ENCODE measurements around the gene SVOP.
"Not testable (repeated sequence)": the region's sequence is repeated elsewhere in the genome, so short reads cannot be mapped to it uniquely, and the experiment has no call there.

The SVOP gene

DNA sequence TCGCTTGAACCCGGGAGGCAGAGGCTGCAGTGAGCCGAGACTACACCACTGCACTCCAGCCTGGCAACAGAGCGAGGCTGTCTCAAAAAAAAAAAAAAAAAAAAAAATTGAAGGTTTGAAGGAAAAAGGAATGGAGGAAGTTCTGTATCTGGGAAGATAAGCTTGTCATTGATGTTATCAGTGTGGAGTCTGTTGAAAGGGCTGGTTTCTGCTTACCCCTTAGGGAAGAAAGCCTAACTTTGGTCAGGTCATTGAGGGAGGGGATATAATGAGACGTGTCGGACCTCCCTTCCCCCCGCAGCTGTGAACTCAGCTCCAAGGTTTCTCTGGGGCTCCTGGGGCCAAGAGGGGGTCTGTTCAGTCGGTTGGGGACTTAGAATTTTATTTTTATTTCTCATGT lies 124.5 kb downstream of the SVOP start:
- no peak for DNase-seq (ENCODE audit: insufficient read length, low spot score)

DNA sequence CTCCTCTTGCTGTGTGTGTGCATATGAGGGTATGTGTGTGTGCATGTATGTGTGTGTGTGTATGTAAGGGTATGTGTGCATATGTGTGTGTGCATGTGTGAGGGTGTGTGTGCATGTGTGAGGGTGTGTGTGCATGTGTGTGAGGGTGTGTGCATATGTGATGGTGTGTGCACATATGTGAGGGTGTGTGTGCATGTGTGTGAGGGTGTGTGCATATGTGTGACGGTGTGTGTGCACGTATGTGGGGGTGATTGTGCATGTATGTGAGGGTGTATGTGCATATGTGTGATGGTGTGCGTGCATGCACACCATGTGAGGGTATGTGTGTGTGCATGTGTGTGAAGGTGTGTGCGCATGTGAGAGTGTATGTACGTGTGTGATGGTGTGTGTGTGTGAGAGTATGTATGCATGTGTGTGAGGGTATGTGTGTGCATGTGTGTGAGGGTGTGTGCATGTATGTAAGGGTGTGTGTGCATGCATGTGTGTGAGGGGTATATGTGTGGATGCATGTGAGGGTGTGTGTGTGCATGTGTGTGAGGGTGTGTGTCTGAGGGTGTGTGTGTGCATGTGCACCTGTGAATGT lies 125.6 kb downstream of the SVOP start:
- FAIRE-seq (peak; percentile 99), DNase-seq (ENCODE audit: insufficient read length, low spot score) (no peak)

More for the DNA sequence above, 124.5 kb downstream of the SVOP start:
- FAIRE-seq = no peak

DNA sequence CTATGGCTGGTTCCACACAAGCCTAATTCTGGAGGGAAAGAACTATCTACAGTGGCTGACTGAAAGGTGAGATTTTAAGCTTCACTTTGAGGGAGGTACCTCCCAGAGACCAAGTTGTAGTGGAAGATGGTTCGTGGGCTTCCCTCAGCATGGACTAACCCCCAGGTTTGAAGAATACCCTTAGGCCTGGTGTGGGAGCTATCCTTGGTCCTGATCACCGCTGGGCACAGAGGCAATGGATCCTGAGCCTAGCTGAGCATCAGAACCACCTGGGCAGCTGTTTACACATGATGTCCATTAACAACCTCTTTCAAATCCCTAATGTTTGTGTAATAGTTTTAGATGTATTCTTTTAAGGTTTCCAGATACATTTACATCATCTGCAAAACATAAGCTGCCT lies 130.7 kb downstream of the SVOP start:
- no peak for DNase-seq (ENCODE audit: insufficient read length, low spot score)
- no peak for FAIRE-seq

DNA sequence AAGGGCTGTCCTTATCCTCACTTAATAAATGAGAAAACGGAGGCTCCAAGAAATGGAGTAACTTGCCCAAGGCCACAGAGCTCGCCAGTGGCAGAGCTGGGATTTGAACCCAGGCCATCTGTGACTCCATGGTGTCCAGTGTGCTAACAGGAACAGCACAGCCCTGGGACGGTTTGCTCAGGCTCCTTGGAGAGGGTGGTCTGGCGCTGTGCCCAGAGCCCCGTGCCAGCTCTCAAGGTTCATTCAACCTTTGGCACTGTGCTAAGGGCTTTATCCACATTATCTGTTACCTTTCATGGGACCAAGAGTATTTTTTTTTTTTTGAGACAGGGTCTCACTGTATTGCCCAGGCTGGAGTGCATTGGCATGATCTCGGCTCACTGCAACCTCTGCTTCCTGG lies 132.8 kb downstream of the SVOP start:
- DNase-seq (ENCODE audit: insufficient read length, low spot score) (no peak), FAIRE-seq (no peak)

DNA sequence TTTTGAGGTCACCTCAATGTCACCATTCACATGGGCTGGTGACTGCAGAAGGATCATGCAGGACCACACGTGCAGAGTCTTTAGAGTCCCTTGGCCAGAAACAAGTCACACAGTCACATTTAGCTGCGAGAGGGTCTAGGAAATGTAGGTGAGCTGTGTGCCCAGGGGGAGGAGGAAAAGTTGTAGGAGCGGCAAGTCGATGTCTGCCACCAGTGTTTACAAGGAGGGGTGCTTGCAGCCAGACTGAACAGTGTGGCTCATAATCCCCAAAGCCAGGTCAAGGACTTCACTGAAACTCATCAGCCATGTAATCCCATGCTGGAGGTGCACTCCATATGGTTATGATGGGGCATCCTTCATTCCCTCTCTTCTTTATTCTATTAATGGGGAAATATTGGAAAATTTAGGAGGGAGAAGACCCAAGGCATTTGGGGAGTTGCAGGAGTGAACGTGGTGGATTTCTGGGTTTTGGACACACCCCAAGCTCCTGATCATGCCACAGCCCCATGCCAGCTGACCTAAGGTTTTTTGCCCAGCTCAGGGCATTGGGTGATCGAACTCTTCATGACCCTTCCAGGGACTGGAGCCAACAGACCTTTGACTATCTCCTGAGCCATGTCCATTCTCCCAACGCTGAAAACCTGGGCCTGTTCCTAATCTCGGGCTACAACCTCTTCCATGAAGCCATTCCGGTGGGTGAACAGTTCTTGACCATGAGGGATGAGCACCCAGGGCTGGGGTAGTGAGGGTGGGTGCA lies 133.8 kb downstream of the SVOP start:
- FAIRE-seq (no peak), DNase-seq (ENCODE audit: insufficient read length, low spot score) (no peak)

DNA sequence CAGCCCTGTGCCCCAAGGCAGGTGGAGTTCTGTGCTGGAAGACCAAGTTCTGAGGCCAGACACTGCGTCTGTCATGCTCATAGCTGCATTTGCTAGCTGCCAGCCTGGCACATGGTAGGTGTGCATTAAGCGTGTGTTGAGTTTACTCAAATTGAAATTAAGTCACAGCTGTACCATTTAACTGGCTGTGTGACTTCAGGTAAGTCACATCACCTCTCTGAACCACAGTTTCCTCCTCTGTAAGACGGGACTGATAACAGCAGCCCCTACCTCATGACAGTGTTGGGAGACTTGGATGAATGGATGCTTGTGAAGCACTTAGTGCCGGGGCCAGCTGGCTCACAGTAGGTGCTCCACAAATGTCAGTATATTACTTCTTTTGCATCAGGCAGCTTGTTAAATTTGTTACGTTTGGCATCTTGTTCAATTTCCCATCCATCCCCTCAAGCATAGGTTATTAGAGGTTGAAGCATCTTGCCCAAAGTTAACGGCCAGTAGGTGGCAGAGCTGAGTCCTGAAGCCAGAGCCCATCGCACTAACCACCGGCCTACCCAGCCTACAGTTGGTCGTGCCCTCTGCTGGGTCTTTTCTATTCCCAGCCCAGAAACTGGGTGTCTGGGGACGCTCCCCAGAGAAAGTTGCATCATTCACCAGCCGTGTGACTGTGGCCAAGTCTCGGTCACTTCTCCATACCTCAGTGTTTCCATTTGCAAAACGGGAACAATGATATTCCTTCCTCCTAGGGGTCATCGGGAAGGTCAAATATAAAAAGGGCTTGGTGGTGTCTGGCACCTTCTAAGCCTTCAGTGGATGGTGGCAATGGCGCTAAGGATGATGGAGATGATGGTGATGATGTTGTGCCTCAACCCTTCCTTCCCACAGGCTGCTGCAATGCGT lies 136.5 kb downstream of the SVOP start:
- FAIRE-seq = peak; percentile 52

DNA sequence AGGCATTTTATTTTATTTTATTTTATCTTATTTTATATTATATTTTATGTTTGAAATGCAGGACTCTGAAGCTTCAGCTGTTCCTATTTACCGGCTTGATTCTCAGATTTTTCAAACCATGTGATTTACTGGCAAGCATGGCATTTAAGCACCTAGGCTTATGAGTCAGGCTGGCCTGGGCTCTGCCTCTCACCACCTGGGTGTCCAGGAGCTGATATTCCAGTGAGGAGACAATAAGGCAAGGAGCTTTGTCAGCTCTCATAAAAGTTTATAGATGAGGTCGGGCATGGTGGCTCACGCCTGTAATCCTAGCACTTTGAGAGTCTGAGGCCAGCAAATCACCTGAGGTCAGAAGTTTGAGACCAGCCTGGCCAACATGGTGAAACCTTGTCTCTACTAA lies 138.9 kb downstream of the SVOP start:
- no peak for FAIRE-seq
- no peak for DNase-seq (ENCODE audit: insufficient read length, low spot score)

More for the DNA sequence above, 136.5 kb downstream of the SVOP start:
- no peak for DNase-seq (ENCODE audit: insufficient read length, low spot score)

DNA sequence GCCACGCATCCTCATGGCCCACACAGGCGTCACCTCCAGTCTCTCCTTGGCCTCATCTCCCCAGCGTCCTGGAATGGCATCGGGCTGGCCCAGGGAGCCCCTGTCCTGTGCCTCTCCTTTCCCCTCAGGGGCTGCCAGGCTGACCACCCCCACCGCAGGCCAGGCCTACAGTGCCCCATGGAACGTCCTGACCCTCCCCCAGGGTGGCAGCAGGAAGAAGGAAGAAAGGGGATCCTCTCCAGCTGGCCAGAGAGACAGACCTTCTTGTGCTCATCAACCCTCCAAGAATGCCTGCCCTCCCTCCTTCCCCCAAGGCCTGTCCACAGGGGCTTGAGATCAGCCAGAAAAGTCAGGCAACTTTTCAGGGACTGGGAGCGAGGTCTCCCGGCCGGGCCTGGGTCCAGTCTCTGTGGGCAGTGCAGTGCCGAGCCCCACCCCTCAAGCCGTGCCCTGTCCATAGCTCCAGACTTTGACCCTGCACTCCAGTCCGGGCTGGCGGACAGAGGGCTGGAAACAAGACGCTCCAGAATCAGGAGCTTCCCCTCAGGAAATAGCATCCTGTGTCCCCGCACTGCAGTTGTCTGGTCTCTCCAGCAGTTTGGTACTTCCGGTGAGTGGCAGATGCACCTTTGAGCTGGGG lies 141.1 kb downstream of the SVOP start, which contains the start of gene DAO:
TSS of gene DAO (plus strand) at position 478 of the 640 bp plus-strand sequence. CDS start 4,915 bp downstream, outside the sequence.
- DNase-seq (ENCODE audit: insufficient read length, low spot score) (no peak), FAIRE-seq (no peak)

DNA sequence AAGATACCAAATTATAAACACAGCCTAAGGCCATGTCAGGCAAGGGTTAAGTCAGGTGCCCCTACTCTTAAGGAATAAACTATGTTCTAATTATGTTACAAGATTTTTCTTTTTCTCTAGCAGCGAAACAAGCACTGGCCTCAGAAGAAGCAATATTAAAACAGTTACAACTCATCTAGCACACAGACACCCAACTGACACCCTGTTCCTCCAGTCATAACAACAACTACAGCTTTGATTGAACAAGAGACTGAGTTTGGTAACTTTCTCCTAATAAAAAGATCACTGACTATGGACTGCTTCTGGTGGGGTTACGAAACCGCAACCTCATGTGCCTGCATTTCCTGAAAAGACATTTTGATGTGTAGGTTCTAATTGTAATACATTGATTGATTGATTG lies 144.3 kb downstream of the SVOP start:
- no peak for FAIRE-seq
- no peak for DNase-seq (ENCODE audit: insufficient read length, low spot score)

DNA sequence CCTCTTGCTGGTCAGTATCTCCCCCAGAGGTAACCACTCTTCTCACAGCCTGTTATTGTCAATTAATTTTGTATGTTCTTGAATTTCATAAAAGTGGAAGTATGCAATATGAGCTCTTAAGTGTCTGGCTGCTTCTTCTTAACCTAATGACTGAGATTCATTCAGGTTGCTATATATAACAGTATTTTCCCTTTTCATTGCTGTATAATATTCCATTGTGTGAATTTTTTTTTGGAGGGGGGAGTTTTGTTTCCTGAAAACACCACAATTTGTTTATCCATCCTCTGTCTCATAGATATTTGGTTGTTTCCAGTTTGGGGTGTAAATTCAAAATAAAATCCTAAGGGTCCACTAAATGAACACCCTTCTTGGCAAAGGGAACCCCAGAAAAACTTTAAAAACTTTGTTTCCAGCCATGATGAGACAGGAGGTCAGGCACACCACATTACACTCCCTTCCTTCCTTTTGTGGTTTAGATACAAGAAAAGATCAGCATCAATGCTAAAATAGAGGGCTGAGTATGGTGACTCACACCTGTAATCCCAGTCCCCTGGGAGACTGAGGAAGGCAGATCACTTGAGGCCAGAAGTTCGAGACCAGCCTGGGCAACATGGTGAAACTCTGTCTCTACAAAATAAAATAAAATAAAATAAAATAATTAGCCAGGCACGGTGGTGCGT lies 145.0 kb downstream of the SVOP start:
- no peak for FAIRE-seq
- no peak for DNase-seq (ENCODE audit: insufficient read length, low spot score)

DNA sequence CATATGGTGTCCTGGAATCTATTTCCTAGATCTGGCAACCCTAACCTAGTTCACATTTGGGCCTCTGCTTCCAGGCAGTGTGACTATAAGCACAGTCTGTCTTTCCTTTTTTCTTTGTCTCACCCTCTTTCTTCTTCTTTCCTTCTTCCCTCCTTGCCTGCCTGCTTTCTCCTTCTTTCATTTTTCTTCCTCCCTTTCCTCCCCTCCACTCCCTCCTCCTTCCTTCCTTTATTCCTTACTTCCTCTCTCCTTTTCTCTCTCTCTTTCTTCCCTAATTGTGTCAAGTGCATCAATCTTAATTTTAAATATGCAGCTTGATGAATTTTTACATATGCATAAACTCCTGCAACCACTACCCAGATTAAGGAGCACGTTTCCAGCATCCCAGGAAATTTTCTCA lies 145.6 kb downstream of the SVOP start:
- DNase-seq (ENCODE audit: insufficient read length, low spot score) (no peak), FAIRE-seq (no peak)

DNA sequence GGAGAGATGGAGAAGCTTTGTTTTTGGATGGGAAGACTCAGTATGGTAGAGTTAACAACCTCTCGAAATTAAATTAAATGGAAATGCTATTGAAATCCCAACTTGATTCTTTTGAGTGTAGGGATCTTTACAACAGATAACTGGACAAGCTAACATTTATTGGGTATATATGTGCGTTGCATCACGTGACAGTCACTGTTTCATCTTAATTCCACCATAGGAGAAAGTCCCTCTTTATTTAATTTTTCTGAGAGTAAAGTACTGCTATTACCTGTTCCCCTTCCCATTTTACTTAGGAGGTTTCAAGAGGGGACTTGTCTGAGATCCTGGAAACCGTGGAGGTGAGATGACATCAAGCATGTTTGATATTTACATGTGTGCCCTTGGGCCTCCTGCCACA lies 152.1 kb downstream of the SVOP start:
- DNase-seq (ENCODE audit: insufficient read length, low spot score) (no peak), FAIRE-seq (no peak)

DNA sequence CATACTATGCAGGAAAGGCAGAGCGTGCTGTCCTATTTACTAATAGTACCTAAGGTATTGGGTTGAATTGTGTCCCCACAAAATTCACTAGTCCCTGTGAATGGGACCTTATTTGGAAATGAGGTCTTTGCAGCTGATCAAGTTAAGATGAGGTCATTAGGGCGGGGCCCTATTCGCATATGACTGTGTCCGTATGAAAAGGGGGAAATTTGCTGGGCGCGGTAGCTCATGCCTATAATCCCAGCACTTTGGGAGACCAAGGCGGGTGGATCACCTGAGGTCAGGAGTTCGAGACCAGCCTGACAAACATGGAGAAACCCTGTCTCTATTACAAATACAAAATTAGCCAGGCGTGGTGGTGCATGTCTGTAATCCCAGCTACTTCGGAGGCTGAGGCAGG lies 154.8 kb downstream of the SVOP start:
- FAIRE-seq; DNase-seq (ENCODE audit: insufficient read length, low spot score): not testable (repeated sequence)

DNA sequence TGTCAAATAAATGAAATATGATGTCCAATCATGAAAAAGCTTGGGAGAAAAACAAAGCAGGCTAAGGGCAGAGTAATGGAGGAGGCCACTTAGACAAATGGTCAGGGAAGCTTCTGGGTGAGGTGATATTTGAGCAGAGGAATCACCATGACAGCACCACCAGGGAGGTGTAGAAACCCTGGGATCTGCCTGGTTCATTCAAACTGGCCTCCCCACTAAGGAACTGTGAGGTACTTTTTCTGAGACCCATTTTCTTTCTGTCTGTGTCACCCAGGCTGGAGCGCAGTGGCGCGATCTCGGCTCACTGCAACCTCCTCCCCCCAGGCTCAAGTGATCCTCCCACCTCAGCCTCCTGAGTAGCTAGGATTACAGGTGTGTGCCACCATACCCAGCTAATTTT lies 155.7 kb downstream of the SVOP start:
- DNase-seq (ENCODE audit: insufficient read length, low spot score) = no peak
- no peak for FAIRE-seq

DNA sequence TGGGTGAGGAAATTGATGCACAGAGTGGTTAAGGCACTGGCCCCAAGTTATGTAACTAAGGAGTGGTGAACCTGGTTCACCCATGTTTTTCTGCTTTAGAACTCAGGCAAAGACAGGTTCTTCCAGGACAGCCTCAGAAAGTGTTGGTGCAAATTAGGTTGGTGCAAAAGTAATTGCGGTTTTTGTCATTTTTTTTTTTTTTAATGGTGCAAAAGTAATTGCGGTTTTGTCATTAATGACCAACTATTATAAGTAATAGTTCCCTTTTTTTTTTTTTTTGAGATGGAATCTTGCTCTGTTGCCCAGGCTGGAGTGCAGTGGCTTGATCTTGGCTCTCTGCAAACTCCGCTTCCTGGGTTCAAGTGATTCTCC lies 158.3 kb downstream of the SVOP start:
- DNase-seq (ENCODE audit: insufficient read length, low spot score) (no peak), FAIRE-seq (no peak)

DNA sequence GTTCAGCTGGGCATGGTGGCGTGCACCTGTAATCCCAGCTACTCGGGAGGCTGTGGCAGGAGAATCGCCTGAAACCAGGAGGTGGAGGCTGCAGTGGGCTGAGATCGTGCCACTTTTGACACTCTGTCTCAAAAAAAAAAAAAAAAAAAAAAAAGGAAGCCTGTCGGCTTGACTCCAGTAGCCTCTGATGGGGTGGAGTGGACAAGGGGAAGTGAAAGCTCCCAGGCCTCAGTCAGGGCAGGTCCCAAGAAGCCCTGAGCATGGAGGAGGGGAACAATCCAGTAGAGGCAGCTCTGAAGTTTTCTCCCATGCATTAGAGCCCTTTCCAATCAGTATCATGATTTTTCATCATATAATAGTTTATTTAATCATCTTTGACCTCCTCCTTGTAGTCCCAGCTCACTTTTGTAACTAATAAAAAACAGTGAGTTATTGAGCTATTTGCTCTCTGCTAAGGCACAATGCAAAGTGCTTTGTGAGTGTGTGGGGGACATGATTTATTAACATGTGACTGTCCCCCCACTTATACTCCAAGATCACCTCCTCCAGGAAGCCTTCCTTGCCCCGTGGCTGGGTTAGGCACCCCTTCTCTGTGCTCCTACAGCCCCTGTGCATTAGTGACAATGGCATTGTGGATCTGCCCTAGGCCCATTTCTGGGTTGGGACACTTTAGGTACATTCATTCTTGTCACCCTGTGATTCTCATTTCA lies 158.8 kb downstream of the SVOP start:
- FAIRE-seq (no peak), DNase-seq (ENCODE audit: insufficient read length, low spot score) (no peak)

DNA sequence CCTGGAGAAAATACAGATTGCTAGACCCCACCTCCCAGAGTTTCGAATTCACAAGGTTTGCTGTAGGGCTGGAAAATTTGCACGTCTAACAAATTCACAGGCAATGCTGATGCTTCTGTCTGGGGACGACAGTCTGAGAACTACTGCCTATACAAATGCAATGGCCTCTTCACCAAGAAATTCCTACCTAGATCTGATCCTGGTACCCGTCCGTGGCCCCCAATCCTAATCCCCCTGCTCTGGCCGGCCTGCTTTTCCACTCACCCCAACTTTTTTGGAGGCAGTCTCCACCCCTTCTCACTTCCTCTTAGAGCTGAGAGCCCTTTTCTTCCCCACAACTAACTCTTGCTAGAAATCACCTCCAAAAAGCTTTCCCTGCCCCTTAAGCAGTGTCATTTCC lies 160.4 kb downstream of the SVOP start:
- FAIRE-seq (no peak), DNase-seq (ENCODE audit: insufficient read length, low spot score) (no peak)

DNA sequence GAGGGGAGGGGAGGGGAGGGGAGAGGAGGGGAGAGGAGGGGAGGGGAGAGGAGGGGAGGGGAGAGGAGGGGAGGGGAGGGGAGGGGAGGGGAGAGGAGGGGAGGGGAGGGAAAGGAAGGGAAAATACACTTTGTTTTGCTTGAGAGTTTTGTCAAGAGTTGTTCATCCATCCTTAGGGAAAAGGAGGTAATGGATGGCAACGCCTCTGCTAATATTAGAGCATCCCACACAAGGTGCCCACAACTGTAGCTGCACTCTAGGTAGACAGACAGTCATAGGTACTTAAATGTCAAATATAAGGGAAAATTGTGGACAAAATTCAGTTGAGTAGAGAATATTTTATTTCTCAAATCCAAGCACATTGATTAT lies 161.0 kb downstream of the SVOP start:
- DNase-seq (ENCODE audit: insufficient read length, low spot score) (no peak), FAIRE-seq (no peak)

DNA sequence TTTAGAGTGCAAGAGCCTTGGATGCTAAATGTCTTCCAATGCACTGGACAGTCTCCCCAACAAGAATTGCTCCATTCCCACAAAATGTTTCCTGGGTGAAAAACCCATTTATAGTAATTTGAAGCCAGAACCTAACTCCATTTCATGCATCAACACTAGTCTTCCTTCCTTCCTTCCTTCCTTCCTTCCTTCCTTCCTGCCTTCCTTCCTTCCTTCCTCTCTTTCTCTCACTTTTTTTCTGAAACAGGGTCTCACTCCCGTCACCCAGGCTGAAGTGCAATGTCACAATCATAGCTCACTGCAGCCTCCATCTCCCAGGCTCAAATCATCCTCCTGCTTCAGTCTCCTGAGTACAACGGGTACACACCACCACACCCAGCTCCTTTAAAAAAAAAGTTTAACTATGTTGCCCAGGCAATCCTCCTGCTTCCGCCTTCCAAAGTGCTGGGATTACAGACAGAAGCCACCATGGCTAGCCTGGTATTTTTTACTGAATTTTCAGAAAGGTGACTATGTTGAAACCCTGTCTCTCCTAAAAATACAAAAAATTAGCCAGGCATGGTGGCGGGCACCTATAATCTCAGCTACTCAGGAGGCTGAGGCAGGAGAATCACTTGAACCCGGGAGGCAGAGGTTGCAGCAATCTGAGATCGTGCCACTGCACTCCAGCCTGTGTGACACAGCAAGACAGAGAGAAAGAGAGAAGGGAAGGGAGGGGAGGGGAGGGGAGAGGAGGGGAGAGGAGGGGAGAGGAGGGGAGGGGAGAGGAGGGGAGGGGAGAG lies 161.5 kb downstream of the SVOP start:
- FAIRE-seq; DNase-seq (ENCODE audit: insufficient read length, low spot score): not testable (repeated sequence)

Measured in HTR-8/SVneo (cell line).